Left lung (tissue), 10 donors: ENCODE results near the gene PECR. TPM values are rescaled to one million over a fixed set of nuclear protein-coding genes. Genes with fewer than 3 reads are reported as not detected.
A peak's percentile ranks its signal among the peaks of the same experiment; 100 is the strongest.
"Not testable (repeated sequence)": the region's sequence is repeated elsewhere in the genome, so short reads cannot be mapped to it uniquely, and the experiment has no call there.

Experiments used
- ATAC-seq: fragments of 200-7000 bp; cut with Tn5 transposase; one replicate; pipeline ENCODE4 v1.9.1; 2020; ENCODE audit warnings: moderate library complexity
- DNase-seq, 4 donors: peaks; one replicate each; pipeline ENCODE4 v3.0.0-alpha.2; 2013 to 2020
- H3K27ac ChIP-seq, 2 donors: fragments of 200-600 bp; sonication (generic) in 1 of 2; one replicate each; pipeline versions ENCODE4 v1.5.0 to v1.8.0; 2020 to 2021
- H3K27me3 ChIP-seq, 2 donors: fragments of 200-600 bp; sonication (generic) in 1 of 2; one replicate each; pipeline versions ENCODE4 v1.5.0 to v1.8.0; 2020 to 2021
- H3K36me3 ChIP-seq, 2 donors: fragments of 200-600 bp; sonication (generic) in 1 of 2; one replicate each; pipeline versions ENCODE4 v1.5.0 to v1.8.0; 2020 to 2021
- H3K4me1 ChIP-seq, 2 donors: fragments of 200-600 bp; one replicate each; pipeline ENCODE4 v1.8.0; 2021
- H3K4me3 ChIP-seq, 2 donors: fragments of 200-600 bp; sonication (generic) in 1 of 2; one replicate each; pipeline versions ENCODE4 v1.5.0 to v1.8.0; 2020 to 2021; ENCODE audit warnings: mild to moderate bottlenecking in 1 of 2
- H3K9me3 ChIP-seq, 2 donors: fragments of 200-600 bp; sonication (generic) in 1 of 2; one replicate each; pipeline versions ENCODE4 v1.5.0 to v1.8.0; 2020 to 2021
- CTCF ChIP-seq, 2 donors: fragments of 200-600 bp; sonication (generic) in 1 of 2; IDR thresholded peaks; one replicate each; pipeline versions ENCODE4 v1.5.0 to v1.8.0; 2021; ENCODE audit warnings: antibody characterized with exemption in 2 of 2
- intact Hi-C, 2 donors: fragments of 100-400 bp; cut with DNase I; formaldehyde crosslinking; loops; one replicate each; pipeline versions ENCODE4 v1.11.2 to v1.14.2; 2022
- polyA plus RNA-seq, 6 donors: library from polyadenylated mRNA; unstranded; fragments of 120-200 nt; gene quantifications; one replicate each; pipeline ENCODE4 v1.2.1, GENCODE V29; 2013; ENCODE audit not compliant: insufficient read length in 6 of 6
- total RNA-seq, 2 donors: library from RNA; stranded (reverse); fragmentation: NEBNext Ultra II Directional; extraction: Animal tissue kit (Norgen Biotek cat#: 25700); gene quantifications; one replicate each; pipeline ENCODE4 v1.2.1, GENCODE V29; 2021
- donor health status: DM: no; HTN: yes; CAD: no.
- donor health status: DM: no; HTN: no; CAD: no.

The PECR gene
- total and polyA plus RNA-seq, 8 donors: 9.8 to 17.3 (median 11.6) TPM

DNA sequence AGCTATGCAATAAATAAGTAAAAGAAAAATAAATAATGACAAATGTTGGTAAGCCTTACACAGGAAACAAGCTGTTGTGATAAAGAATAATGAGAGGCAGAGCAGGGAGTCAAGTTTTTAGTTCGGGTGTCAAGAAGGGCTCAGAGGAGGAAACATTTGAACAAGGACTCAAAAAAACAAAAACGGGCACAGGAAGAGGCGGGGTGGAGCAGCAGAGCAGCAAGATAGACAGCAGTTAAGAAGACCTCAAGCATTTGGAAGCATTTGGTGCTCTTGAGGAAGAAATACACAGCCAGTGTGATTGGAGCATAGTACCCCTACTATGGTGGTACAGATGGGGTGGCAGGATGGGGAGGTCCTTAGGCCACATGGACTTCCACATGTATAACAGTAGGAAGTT is 2.9 kb upstream of the PECR start:
- peaks cover 0 to 29% of the 10 kb centered on the region in 2 donors for H3K4me1 ChIP-seq
- intact Hi-C loops: no loop called here
- DNase-seq: no peak
- no peaks in the 10 kb centered on the region for H3K27me3 ChIP-seq
- H3K27ac ChIP-seq: no peak overlapping the region
- no peaks in the 10 kb centered on the region for H3K9me3 ChIP-seq
- ATAC-seq: no peak
- no peak for TF ChIP-seq CTCF (IDR thresholded peaks at IDR 0.05)
- no peak overlapping the region for H3K4me3 ChIP-seq
- no peaks in the 10 kb centered on the region for H3K36me3 ChIP-seq

DNA sequence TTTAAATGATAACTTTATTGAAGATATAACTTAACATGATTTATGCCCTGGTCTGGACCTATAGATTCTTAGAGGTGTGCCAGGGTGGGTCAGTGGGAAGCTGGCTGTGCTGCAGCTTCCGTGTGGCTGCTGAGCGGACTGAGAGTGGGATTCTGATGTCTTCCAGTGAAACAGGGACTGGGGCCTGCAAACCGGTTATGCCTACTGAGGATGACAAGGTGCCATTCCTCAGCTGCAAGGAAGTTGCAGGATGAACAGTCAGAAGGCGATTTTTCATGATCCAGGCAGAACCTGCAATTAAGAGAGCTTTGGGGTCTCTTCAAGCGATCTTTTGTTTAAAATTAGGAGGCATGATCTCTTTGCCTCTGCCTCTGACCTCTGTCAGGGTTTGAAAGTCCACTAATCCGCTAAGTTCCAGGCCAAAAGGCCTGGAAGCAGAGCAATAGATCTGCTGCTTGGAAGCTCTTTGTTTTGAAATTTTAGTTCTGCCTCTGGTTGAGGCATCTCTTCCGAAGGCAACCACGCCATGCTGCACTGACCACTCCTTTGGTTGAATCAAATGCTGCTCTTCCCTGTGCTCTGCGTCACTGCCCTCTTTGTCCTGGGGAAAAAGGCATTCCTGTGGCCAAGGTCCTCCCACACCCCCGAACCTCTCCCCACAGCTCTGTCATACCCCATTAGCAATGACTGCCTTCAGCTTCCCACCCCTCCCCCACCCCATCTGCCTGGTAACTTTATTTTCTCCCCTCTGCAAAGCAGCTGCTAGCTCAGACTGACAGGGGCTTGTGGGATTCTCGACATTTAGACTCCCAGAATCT is 2.1 kb upstream of the PECR start:
- DNase-seq: no peak
- Histone ChIP-seq H3K4me1 (peaks cover 0 to 38% of the 10 kb centered on the region in 2 donors), H3K27me3 (no peaks in the 10 kb centered on the region), H3K4me3 (no peak overlapping the region), H3K27ac (no peak overlapping the region), H3K9me3 (no peaks in the 10 kb centered on the region), H3K36me3 (no peaks in the 10 kb centered on the region)
- ATAC-seq: no peak
- intact Hi-C loops: no loop called here
- TF ChIP-seq CTCF (IDR thresholded peaks at IDR 0.05): no peak

- intact Hi-C loops: no loop called here
- peaks cover 0 to 46% of the 10 kb centered on the region in 2 donors for H3K4me1 ChIP-seq
- no peaks in the 10 kb centered on the region for H3K36me3 ChIP-seq
- peak overlapping the region in 1 of 2 donors; percentile 63 for H3K4me3 ChIP-seq
- H3K27ac ChIP-seq: no peak overlapping the region
- H3K27me3 ChIP-seq: no peaks in the 10 kb centered on the region
- H3K9me3 ChIP-seq: no peaks in the 10 kb centered on the region
- ATAC-seq (no peak), DNase-seq (peak in 1 of 4 donors; percentile 71)
- no peak for TF ChIP-seq CTCF (IDR thresholded peaks at IDR 0.05)
Measured at GRCh38 chr2:216082805-216083204, 1.2 kb upstream of the PECR start.

DNA sequence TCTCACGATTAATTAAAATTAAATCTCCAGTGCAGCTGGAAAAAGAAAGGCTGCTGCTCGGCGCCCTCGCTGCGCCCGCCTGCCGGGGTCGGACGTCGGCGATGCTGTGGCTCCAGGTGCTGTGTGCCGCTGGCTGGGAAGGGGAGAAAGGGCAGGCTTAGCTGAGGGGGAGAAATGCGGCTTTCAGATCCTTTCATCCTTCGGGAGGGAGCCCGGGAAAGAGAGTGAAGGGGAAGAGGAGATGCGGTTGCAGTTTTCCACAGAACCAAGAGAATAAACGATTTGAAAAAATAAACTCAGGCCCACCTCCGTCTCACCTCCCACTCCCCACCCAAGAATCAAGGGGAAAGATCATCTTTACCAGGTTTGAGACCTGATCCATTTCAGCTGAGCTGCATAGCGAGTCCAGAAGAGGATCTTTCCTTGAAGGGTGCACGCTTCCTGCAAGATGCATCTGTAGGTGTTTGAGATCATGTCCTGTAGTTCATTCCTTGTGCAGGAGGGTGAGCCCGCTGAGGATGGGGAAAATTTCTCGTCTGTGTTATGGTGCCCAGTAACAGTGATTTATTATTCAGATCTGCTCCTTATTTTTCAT is 605 bp upstream of the PECR start:
- TF ChIP-seq CTCF (IDR thresholded peaks at IDR 0.05): no peak
- Histone ChIP-seq H3K9me3 (no peaks in the 10 kb centered on the region), H3K27ac (peak overlapping the region in 1 of 2 donors; percentile 81), H3K36me3 (no peaks in the 10 kb centered on the region), H3K4me3 (peak overlapping the region; percentile 55 to 63), H3K4me1 (peaks cover 0 to 46% of the 10 kb centered on the region in 2 donors), H3K27me3 (no peaks in the 10 kb centered on the region)
- intact Hi-C loops: no loop called here
- peak; percentile 21 for ATAC-seq
- peak in 1 of 4 donors; percentile 77 for DNase-seq

GRCh38 chr2:216081012-216081411 is 597 bp downstream of the PECR start:
- Histone ChIP-seq H3K27me3 (no peaks in the 10 kb centered on the region), H3K9me3 (no peaks in the 10 kb centered on the region), H3K36me3 (no peaks in the 10 kb centered on the region), H3K27ac (peak overlapping the region in 1 of 2 donors; percentile 81), H3K4me1 (peaks cover 0 to 46% of the 10 kb centered on the region in 2 donors), H3K4me3 (peak overlapping the region; percentile 55 to 63)
- ATAC-seq: peak; percentile 3
- no peak for TF ChIP-seq CTCF (IDR thresholded peaks at IDR 0.05)
- no peak for DNase-seq
- intact Hi-C loops: no loop called here

GRCh38 chr2:216080048-216080447 is 1.6 kb downstream of the PECR start:
- H3K4me1 ChIP-seq: peaks cover 0 to 46% of the 10 kb centered on the region in 2 donors
- H3K4me3 ChIP-seq, H3K36me3 ChIP-seq, DNase-seq, intact Hi-C loops, H3K27me3 ChIP-seq, H3K9me3 ChIP-seq, H3K27ac ChIP-seq, ATAC-seq: not testable (repeated sequence)
